Measurements from ENCODE around the gene LBH.

- no peak for TF ChIP-seq POLR2A (IDR thresholded peaks at IDR 0.05)
- TF ChIP-seq, protein P1, sequence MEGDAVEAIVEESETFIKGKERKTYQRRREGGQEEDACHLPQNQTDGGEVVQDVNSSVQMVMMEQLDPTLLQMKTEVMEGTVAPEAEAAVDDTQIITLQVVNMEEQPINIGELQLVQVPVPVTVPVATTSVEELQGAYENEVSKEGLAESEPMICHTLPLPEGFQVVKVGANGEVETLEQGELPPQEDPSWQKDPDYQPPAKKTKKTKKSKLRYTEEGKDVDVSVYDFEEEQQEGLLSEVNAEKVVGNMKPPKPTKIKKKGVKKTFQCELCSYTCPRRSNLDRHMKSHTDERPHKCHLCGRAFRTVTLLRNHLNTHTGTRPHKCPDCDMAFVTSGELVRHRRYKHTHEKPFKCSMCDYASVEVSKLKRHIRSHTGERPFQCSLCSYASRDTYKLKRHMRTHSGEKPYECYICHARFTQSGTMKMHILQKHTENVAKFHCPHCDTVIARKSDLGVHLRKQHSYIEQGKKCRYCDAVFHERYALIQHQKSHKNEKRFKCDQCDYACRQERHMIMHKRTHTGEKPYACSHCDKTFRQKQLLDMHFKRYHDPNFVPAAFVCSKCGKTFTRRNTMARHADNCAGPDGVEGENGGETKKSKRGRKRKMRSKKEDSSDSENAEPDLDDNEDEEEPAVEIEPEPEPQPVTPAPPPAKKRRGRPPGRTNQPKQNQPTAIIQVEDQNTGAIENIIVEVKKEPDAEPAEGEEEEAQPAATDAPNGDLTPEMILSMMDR (IDR thresholded peaks at IDR 0.05) = no peak
Observed at GRCh38 chr2:30193104-30193681, 38.1 kb upstream of the LBH start.
